ENCODE results near the gene AGPAT2. TPM values are rescaled to one million over a fixed set of nuclear protein-coding genes. Genes with fewer than 3 reads are reported as not detected.

AGPAT2 gene
- total RNA-seq, 1 experiment from 2014 or later = 40.4 TPM

- no peak overlapping the region for H3K4me3 Mint-ChIP-seq (ENCODE audit: low read depth, unreplicated experiment)
- H3K9me3 Mint-ChIP-seq (ENCODE audit: low read depth, unreplicated experiment) = no peaks in the 10 kb centered on the region
- intact Hi-C loops (cut with micrococcal nuclease; ENCODE audit: unreplicated experiment) = no loop called here
- H3K36me3 Mint-ChIP-seq (ENCODE audit: insufficient read depth, unreplicated experiment) = no peaks in the 10 kb centered on the region
- H3K4me1 Mint-ChIP-seq (ENCODE audit: low read depth, unreplicated experiment) = no peaks in the 10 kb centered on the region
- no peak for TF ChIP-seq CTCF (IDR thresholded peaks at IDR 0.05; ENCODE audit: unreplicated experiment)
- no peak overlapping the region for H3K27ac Mint-ChIP-seq (ENCODE audit: unreplicated experiment)
- CTCF ChIA-PET = interaction anchor here (0.7 to 1.6 kb wide), 6 partner anchors 79 to 142 kb away, joined by 3 to 17 read pairs (median 4); no protein-coding TSS in a partner anchor
- DNase-seq = no peak
- H3K27me3 Mint-ChIP-seq (ENCODE audit: unreplicated experiment) = peaks cover 13% of the 10 kb centered on the region
- no TSS peak for BruUV-seq (replicated peaks)
These were observed 61.1 kb downstream of the AGPAT2 start for GRCh38 chr9:136626066-136626725.

GRCh38 chr9:136625101-136626065 is 61.9 kb downstream of the AGPAT2 start:
- intact Hi-C loops (cut with micrococcal nuclease; ENCODE audit: unreplicated experiment) = no loop called here
- Mint-ChIP-seq H3K27ac (ENCODE audit: unreplicated experiment) (no peak overlapping the region), H3K36me3 (ENCODE audit: insufficient read depth, unreplicated experiment) (no peaks in the 10 kb centered on the region), H3K4me1 (ENCODE audit: low read depth, unreplicated experiment) (no peaks in the 10 kb centered on the region), H3K9me3 (ENCODE audit: low read depth, unreplicated experiment) (no peaks in the 10 kb centered on the region), H3K27me3 (ENCODE audit: unreplicated experiment) (peaks cover 13% of the 10 kb centered on the region), H3K4me3 (ENCODE audit: low read depth, unreplicated experiment) (no peak overlapping the region)
- no peak for TF ChIP-seq CTCF (IDR thresholded peaks at IDR 0.05; ENCODE audit: unreplicated experiment)
- CTCF ChIA-PET = interaction anchor here (0.9 to 1.6 kb wide), 3 partner anchors 106 to 140 kb away, joined by 5 to 17 read pairs (median 5); no protein-coding TSS in a partner anchor
- peak; percentile 37 for DNase-seq
- no TSS peak for BruUV-seq (replicated peaks)

GRCh38 chr9:136624184-136624951 is 62.9 kb downstream of the AGPAT2 start:
- Mint-ChIP-seq H3K4me3 (ENCODE audit: low read depth, unreplicated experiment) (no peak overlapping the region), H3K9me3 (ENCODE audit: low read depth, unreplicated experiment) (no peaks in the 10 kb centered on the region), H3K27me3 (ENCODE audit: unreplicated experiment) (peaks cover 17% of the 10 kb centered on the region), H3K4me1 (ENCODE audit: low read depth, unreplicated experiment) (no peaks in the 10 kb centered on the region), H3K27ac (ENCODE audit: unreplicated experiment) (no peak overlapping the region), H3K36me3 (ENCODE audit: insufficient read depth, unreplicated experiment) (no peaks in the 10 kb centered on the region)
- no peak for DNase-seq
- no peak for TF ChIP-seq CTCF (IDR thresholded peaks at IDR 0.05; ENCODE audit: unreplicated experiment)
- CTCF ChIA-PET = interaction anchor here (1.4 to 1.6 kb wide), 3 partner anchors 105 to 140 kb away, joined by 4 to 17 read pairs (median 5); no protein-coding TSS in a partner anchor
- no TSS peak for BruUV-seq (replicated peaks)
- intact Hi-C loops (cut with micrococcal nuclease; ENCODE audit: unreplicated experiment) = no loop called here

GRCh38 chr9:136623842-136624183 is 63.4 kb downstream of the AGPAT2 start:
- H3K4me3 Mint-ChIP-seq (ENCODE audit: low read depth, unreplicated experiment) = no peak overlapping the region
- peaks cover 22% of the 10 kb centered on the region for H3K27me3 Mint-ChIP-seq (ENCODE audit: unreplicated experiment)
- no peaks in the 10 kb centered on the region for H3K36me3 Mint-ChIP-seq (ENCODE audit: insufficient read depth, unreplicated experiment)
- intact Hi-C loops (cut with micrococcal nuclease; ENCODE audit: unreplicated experiment) = no loop called here
- H3K4me1 Mint-ChIP-seq (ENCODE audit: low read depth, unreplicated experiment) = no peaks in the 10 kb centered on the region
- CTCF ChIA-PET = interaction anchor here (1.4 kb wide), 1 partner anchor 139 kb away, joined by 4 read pairs; no protein-coding TSS in a partner anchor
- no peak for DNase-seq
- no peaks in the 10 kb centered on the region for H3K9me3 Mint-ChIP-seq (ENCODE audit: low read depth, unreplicated experiment)
- no TSS peak for BruUV-seq (replicated peaks)
- no peak overlapping the region for H3K27ac Mint-ChIP-seq (ENCODE audit: unreplicated experiment)
- TF ChIP-seq CTCF (IDR thresholded peaks at IDR 0.05; ENCODE audit: unreplicated experiment) = no peak

Data from Calu3 (cell line).